ENCODE results near the gene SLC35C1.

The SLC35C1 gene

DNA sequence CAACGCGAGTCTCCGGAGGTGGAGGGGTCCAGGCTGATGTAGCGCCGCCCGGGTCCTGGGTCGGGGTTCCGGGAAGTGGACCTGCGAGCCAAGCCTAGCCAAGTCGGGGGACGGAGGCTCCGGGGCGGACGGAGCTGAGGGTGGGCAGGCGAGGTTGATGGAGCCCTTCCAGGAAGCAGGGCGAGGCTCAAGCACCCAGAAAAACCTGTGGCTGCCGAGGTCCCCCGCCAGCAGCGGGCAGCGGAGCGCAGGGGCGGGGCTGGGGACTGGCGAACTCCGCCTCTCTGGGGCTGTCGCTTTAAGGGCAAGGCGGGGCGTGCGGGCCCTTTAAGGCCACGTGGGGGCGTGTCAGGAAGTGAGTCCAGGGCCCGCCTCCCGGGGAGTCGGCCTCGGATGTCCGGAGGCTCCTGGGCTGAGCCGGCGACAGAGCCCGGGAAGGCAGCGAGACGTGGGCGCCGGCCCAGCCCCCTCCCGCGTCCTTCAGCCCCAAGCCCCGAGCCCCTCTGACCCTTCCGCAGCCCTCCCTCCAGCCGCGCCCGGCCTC, at the start of gene SLC35C1:
SLC35C1 (plus strand) TSS at position 389 of the 544 bp plus-strand sequence. CDS start 653 bp downstream, outside the sequence.
- DNase-seq (ENCODE audit: low read depth, low spot score), result peak; percentile 95

DNA sequence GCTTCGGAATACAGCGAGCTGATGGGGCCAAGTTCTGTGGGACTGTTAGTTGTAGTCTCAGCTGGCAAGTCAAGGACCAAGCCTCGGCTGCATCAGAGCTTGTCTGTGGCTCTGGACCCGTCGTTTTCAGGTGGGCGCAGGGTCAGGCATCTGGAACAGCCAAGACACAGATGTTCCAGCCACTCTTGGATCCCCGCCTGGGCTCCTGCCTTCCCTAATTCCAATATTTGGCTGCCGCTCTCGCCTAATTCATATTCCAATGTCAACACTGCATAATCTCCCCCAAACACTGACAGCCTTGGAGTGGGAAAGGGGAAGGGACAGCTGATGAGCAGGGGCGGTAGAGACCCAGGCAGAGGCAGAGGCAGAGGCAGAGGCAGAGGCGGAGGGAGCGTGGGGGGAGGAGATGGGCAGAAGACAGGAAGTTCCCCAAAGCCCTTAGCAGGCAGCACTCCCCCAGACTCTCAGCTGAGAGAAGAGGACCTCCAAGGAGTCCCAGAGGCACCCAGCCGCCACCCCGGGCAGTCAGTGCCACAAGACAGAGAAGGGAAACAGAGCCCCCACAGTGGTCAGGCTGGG, 49.6 kb upstream of the SLC35C1 start:
- no peak for DNase-seq (ENCODE audit: low read depth, low spot score)

DNA sequence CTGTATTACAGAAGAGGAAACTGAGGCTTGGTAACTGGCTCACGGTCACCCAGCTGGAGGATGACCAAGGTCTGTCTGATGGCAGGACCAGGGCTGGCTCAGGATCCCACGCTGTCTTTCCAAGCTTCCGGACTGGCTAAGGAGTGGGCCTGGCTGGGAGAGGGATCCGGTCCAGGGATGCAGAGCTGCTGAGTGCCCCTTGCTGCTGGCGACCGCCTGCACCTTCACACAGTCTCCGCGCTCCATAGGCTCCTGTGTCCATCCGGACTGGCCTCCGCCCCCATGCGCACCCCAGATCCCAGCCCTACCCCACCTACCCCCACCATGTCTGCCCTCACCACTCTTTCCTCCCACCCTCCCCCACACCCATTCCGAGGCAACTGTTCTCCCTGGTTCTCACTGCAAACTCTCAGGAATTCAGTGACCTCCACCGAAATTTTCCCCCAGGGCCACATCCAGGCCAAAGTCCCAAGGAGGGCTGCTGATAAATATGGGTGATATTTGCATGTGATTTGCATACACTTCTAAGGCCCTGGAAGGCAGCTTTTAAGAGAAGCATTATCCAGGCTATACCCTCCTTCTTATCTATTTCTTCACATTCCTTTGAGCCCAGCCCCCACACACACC, 48.5 kb upstream of the SLC35C1 start:
- DNase-seq (ENCODE audit: low read depth, low spot score), result peak; percentile 52

DNA sequence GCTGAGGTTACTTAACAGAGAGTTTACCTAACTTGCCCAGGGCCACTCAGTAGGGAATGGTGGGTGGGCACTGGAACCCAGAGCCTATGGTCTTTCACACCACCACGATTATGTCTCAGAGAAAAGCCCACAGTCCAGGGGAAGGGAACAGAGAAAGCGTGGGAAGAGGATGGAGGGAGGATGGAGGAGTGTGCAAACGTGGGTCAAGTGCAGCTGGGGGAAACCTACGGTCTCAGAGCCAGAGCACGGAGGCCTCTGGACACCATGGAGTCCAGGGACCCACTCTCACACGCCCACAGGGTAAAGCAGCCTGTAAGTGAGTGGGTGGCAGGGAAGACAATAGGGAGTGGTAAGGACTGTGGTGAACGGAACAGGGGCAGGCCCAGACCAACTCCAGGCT, 47.3 kb upstream of the SLC35C1 start:
- DNase-seq (ENCODE audit: low read depth, low spot score), result no peak

GRCh38 chr11:45761659-45762058, 43.3 kb upstream of the SLC35C1 start:
- DNase-seq (ENCODE audit: low read depth, low spot score), result no peak

DNA sequence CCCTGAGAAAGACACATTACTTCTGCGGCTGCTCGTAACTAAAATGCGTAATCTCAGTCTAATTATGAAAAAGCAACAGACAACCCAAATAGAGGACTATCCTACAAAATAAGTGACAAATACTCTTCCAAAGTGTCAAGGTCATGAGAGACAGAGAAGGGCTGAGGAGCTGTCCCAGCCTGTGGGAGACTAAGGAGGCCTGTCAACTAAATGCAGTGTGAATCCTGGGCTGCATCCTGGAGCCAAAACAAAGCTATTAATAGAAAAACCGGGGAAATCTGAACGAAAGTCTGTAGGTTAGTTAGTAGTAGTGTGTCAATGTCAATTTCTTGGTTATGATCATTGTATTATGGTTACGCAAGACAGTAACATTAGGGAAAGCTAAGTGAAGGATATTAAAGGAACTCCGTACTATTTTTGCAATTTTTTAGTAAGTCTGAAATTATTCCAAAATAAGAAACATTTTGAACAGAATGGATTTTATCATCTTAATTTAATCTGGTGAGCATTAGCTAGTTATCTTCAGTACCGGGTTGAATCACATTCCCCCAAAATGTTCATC, 39.8 kb upstream of the SLC35C1 start:
- no peak for DNase-seq (ENCODE audit: low read depth, low spot score)

DNA sequence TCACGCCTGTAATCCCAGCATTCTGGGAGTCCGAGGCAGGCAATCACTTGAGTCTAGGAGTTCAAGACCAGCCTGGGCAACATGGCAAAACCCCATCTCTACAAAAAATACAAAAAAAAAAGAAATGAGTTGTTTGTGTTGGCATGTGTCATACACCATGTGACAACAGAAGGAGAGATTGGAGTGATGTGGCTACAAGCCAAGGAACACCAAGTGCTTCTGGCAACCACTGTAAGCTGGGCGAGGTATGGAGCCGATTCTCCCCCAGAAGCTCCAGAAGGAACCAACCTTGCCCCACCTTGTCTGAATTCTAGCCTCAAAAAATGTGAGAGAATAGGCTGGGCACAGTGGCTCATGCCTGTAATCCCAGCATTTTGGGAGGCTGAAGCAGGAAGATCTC, 39.1 kb upstream of the SLC35C1 start:
- no peak for DNase-seq (ENCODE audit: low read depth, low spot score)

DNA sequence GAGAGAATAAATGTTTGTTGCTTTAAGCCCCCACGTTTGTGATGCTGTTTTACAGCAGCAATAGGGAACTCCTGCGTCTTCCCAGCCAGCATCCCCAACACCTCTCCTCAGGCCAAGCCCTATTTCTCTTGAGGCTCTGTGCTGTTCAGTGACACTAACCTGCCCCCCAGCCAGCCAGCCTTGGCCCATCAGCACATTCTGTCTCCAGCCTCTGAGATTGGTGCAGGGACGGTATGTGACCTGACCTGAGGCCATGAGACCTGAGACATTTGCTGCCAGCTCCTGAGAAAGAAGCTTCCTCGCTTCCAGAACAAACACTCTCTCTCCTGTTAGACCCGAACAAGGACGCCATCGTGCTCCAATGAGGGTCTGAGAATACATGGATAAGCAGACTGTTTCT, 38.5 kb upstream of the SLC35C1 start:
- DNase-seq (ENCODE audit: low read depth, low spot score), result peak; percentile 37

DNA sequence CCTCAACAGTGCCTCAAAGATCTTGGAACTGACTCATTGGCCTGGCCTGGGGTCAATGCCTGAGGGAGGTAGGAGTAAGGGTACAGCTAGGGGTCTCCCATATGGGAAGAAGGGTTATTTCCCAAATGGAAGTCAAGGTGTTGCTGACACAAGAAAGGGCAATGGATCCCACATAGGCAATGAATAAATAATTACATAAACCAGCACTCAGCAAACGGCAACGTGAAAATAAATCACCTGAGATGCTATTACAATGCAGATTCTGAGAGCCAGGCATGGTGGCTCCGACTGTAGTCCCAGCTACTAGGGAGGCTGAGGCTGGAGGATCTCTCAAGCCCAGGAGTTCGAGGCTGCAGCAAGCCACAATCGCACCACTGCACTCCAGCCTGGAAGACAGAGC, 36.5 kb upstream of the SLC35C1 start:
- no peak for DNase-seq (ENCODE audit: low read depth, low spot score)

GRCh38 chr11:45769960-45770359, 35.0 kb upstream of the SLC35C1 start:
- DNase-seq (ENCODE audit: low read depth, low spot score), result no peak

GRCh38 chr11:45771193-45771565, 33.8 kb upstream of the SLC35C1 start:
- DNase-seq (ENCODE audit: low read depth, low spot score), result peak; percentile 75

GRCh38 chr11:45771566-45772448, 33.1 kb upstream of the SLC35C1 start:
- peak; percentile 92 for DNase-seq (ENCODE audit: low read depth, low spot score)

- DNase-seq (ENCODE audit: low read depth, low spot score), result no peak
Observed at GRCh38 chr11:45772449-45772774, 32.5 kb upstream of the SLC35C1 start.

GRCh38 chr11:45772986-45773785, 31.8 kb upstream of the SLC35C1 start:
- no peak for DNase-seq (ENCODE audit: low read depth, low spot score)

- no peak for DNase-seq (ENCODE audit: low read depth, low spot score)
Observed at GRCh38 chr11:45773786-45774655, 30.9 kb upstream of the SLC35C1 start.

- DNase-seq (ENCODE audit: low read depth, low spot score), result no peak
Observed at GRCh38 chr11:45774786-45775185, 30.2 kb upstream of the SLC35C1 start.

DNA sequence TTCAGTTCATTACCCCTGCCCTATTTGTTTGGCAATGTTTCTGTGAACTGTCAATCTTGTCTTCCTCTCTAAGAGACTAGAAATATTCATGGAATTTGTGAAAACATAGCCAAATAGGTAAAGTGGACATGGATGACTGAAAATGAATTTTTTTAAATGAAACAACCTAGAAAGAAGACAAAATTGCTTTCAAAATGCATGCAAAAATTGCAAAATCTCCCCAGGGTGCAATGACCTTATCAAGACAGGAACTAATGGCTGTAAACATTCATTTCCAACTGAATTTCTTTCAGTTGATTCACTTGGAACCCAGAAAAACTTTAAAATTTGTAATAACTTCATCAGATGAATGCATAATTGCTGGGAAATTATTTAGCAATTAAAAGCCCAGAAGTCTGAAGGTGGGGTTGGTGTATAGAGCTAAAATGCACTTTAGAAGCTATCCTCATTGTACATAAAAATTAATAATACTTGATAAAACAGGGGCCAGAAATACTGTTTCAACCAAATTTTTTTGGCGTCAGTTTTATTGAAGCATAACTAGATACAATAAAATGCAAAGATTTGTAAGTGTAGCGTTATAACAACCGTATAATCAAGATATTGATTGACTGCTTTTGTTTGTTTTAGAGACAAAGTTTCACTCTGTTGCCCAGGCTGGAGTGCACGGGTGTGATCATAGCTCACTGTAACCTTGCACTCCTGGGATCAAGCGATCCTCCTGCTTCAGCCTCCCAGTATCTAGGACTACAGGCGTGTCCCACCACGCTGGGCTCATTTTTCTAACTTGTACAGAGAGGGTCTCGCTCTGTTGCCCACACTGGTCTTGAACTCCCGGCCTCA, 27.6 kb upstream of the SLC35C1 start:
- no peak for DNase-seq (ENCODE audit: low read depth, low spot score)

DNA sequence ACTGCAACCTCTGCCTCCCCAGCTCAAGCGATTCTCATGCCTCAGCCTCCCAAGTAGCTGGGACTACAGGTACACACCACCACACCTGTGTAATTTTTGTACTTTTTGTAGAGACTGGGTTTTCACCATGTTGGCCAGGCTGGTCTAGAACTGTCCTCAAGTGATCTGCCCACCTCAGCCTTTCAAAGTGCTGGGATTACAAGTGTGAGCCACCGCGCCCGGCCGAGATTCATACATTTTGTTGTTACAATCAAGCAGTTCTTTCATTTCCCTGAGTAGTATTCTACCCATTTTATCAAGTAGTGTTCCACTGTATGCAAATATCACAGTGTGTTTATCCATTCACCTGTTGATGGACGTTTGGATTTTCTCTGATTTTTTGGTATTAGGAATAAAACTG, 26.6 kb upstream of the SLC35C1 start:
- DNase-seq (ENCODE audit: low read depth, low spot score), result no peak

DNA sequence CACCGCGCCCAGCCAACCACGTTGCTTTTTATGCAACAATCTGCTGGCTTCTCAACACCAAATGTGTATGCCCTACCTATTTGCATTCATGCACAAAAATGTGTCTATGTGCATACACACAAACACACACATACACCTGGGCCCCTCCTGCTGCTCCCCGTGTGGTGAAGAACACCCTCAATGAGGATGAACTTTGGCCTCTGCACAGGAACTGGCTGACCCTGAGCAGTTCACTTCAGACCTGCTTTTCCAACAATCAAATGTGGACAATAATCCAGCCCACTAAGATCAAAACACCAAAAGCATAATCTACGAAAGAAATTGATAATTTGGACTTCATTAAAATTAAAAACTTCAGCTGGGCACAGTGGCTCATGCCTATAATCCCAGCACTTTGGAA, 25.3 kb upstream of the SLC35C1 start:
- DNase-seq (ENCODE audit: low read depth, low spot score), result no peak

DNA sequence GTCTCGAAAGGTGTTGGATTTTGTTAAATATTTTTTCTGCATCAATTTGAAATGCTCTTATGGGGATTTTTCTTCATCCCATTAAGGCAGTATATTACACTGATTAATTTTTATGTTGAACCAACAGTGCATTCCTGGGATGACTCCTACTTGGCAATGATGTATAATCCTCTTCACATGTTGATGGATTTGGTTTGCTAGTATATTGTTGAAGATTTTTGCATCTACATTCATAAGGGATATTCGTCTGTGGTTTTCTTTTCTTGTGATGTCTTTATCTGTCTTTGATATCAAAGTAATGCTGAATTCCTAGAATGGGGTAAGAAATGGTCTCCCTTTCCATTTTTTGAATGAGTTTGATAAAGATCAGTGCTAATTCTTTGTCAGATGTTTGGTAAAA, 18.7 kb upstream of the SLC35C1 start:
- DNase-seq (ENCODE audit: low read depth, low spot score), result no peak
